Measurements from ENCODE around the gene GARRE1.
A peak's percentile ranks its signal among the peaks of the same experiment; 100 is the strongest.

GARRE1 gene

DNA sequence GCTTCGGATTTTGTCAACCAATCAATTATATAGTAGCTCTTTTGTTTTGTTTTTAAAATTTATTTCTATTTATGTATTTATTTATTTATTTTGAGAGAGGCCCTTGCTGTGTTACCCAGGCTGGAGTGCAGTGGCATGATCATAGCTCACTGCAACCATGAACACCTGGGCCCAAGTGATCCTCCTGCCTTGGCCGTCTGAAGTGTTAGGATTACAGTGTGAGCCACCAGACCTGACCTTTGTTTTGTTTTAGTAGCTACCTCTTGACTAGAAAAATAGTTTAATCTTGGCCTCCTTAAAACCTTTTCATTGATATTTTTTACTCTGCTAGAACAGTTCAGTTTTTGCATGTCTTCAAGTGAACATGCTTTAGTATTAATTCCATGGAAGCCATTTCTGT, 15.1 kb downstream of the GARRE1 start:
- TF ChIP-seq RAD21 (IDR thresholded peaks at IDR 0.05; ENCODE audit: low read depth), result no peak
- no peak for TF ChIP-seq TEAD4 (IDR thresholded peaks at IDR 0.05)
- no peak for TF ChIP-seq TCF12 (IDR thresholded peaks at IDR 0.05; ENCODE audit: low read depth)
- TF ChIP-seq, protein P1, sequence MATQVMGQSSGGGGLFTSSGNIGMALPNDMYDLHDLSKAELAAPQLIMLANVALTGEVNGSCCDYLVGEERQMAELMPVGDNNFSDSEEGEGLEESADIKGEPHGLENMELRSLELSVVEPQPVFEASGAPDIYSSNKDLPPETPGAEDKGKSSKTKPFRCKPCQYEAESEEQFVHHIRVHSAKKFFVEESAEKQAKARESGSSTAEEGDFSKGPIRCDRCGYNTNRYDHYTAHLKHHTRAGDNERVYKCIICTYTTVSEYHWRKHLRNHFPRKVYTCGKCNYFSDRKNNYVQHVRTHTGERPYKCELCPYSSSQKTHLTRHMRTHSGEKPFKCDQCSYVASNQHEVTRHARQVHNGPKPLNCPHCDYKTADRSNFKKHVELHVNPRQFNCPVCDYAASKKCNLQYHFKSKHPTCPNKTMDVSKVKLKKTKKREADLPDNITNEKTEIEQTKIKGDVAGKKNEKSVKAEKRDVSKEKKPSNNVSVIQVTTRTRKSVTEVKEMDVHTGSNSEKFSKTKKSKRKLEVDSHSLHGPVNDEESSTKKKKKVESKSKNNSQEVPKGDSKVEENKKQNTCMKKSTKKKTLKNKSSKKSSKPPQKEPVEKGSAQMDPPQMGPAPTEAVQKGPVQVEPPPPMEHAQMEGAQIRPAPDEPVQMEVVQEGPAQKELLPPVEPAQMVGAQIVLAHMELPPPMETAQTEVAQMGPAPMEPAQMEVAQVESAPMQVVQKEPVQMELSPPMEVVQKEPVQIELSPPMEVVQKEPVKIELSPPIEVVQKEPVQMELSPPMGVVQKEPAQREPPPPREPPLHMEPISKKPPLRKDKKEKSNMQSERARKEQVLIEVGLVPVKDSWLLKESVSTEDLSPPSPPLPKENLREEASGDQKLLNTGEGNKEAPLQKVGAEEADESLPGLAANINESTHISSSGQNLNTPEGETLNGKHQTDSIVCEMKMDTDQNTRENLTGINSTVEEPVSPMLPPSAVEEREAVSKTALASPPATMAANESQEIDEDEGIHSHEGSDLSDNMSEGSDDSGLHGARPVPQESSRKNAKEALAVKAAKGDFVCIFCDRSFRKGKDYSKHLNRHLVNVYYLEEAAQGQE (IDR thresholded peaks at IDR 0.05; ENCODE audit: low read depth), result no peak
- no peak for TF ChIP-seq YY1 (IDR thresholded peaks at IDR 0.05; ENCODE audit: low read depth)
- TF ChIP-seq CEBPB (IDR thresholded peaks at IDR 0.05), result no peak
- no peak for TF ChIP-seq NFIC (IDR thresholded peaks at IDR 0.05)
- no peak for TF ChIP-seq CREB1 (IDR thresholded peaks at IDR 0.05; ENCODE audit: low read depth)
- no peak for TF ChIP-seq ZBTB7A (IDR thresholded peaks at IDR 0.05; ENCODE audit: low read depth)
- no peak for TF ChIP-seq EP300 (IDR thresholded peaks at IDR 0.05; ENCODE audit: borderline replicate concordance)
- TF ChIP-seq, protein P2, sequence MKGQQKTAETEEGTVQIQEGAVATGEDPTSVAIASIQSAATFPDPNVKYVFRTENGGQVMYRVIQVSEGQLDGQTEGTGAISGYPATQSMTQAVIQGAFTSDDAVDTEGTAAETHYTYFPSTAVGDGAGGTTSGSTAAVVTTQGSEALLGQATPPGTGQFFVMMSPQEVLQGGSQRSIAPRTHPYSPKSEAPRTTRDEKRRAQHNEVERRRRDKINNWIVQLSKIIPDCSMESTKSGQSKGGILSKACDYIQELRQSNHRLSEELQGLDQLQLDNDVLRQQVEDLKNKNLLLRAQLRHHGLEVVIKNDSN (IDR thresholded peaks at IDR 0.05), result no peak

DNA sequence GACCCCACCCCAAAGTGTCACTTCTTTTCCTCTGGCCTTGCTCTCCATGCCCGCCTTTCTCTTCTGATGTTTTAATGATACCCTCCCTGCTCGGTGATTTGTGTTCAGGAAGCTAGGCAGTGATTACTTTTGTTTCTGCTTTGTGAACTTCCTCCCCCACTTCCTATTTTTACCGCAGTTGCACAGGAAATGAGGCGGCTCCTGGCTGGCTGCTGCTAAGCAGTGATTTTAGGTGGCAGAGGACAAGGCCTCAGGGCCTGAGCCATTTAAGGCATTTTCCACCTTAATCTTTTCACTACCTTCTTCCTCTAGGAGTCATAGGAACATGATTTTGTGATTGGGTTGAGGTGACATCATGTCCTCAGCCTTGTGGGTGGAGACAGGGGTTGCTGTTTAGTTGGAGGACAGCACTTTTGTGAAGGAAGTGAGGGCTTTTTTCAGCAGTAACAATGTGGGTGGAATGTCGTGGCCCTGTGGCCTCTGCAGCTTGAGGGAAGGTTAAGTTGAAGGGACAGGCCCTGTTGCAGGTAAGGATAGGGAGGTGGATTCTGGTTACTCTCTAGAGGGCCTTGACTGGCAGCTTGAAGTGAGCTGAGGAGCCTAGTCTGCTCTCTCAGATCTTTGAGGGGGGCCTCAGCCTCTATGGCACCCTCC, 15.7 kb downstream of the GARRE1 start:
- TF ChIP-seq EGR1 (IDR thresholded peaks at IDR 0.05), result no peak
- TF ChIP-seq, protein P3, sequence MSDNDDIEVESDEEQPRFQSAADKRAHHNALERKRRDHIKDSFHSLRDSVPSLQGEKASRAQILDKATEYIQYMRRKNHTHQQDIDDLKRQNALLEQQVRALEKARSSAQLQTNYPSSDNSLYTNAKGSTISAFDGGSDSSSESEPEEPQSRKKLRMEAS (IDR thresholded peaks at IDR 0.05), result peak; percentile 25; the same call in 1 of the 2 replicates

DNA sequence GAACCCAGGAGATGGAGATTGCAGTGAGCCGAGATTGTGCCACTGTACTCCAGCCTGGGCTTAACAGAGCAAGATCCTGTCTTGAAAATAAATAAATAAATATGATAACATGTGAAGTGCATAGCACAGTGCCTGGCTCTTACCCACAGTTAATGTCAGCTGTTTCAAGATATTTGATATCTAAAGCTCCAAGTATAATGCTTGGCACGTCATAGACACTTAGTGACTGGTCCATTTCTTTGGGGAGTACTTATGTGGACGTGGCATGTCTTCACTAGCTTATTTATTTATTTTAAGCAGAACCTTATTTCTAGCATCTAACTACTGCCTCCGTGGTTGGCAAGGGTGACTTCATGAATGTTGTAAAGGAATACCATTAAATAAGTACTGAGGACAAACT, 18.8 kb downstream of the GARRE1 start:
- no peak for TF ChIP-seq FOXM1 (IDR thresholded peaks at IDR 0.05; ENCODE audit: borderline replicate concordance, low read depth)
- TF ChIP-seq EP300 (IDR thresholded peaks at IDR 0.05; ENCODE audit: borderline replicate concordance), result no peak
- TF ChIP-seq, protein P2 (IDR thresholded peaks at IDR 0.05), result no peak
- no peak for TF ChIP-seq TAF1 (IDR thresholded peaks at IDR 0.05; ENCODE audit: low read depth)
- TF ChIP-seq YY1 (IDR thresholded peaks at IDR 0.05; ENCODE audit: low read depth), result no peak
- no peak for TF ChIP-seq ZBTB7A (IDR thresholded peaks at IDR 0.05; ENCODE audit: low read depth)
- TF ChIP-seq, protein P3 (IDR thresholded peaks at IDR 0.05), result no peak
- no peak for TF ChIP-seq CEBPB (IDR thresholded peaks at IDR 0.05)
- no peak for TF ChIP-seq NFIC (IDR thresholded peaks at IDR 0.05)
- TF ChIP-seq TEAD4 (IDR thresholded peaks at IDR 0.05), result no peak
- TF ChIP-seq RAD21 (IDR thresholded peaks at IDR 0.05; ENCODE audit: low read depth), result no peak
- TF ChIP-seq CREB1 (IDR thresholded peaks at IDR 0.05; ENCODE audit: low read depth), result no peak
- TF ChIP-seq, protein P1 (IDR thresholded peaks at IDR 0.05; ENCODE audit: low read depth), result no peak
- TF ChIP-seq TCF12 (IDR thresholded peaks at IDR 0.05; ENCODE audit: low read depth), result no peak
- no peak for TF ChIP-seq EGR1 (IDR thresholded peaks at IDR 0.05)

DNA sequence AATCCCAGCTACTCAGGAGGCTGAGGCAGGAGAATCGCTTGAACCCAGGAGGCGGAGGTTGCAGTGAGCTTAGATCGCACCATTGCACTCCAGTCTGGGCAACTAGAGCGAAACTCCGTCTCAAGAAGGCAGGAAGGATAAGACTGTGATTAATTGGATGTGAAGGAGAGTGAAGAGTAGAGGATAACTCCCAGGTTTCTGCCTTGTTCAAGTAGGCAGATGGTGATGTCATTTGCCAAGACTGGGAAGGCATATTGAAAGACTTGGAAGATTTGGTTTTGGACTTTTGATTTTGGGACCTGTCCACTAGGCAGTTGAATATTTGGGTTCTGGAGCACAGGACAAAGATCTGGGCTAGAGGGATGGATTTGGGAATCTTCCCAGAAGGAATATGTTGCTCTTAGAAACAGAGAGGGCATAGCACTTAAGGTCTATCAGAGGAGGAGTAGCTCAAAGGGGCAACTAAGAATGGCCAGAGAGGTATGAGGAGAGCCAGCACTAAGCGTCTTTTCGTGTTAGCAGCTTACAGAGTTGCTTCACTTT, 20.0 kb downstream of the GARRE1 start:
- TF ChIP-seq TEAD4 (IDR thresholded peaks at IDR 0.05) (no peak), NFIC (IDR thresholded peaks at IDR 0.05) (no peak), YY1 (IDR thresholded peaks at IDR 0.05; ENCODE audit: low read depth) (no peak)

DNA sequence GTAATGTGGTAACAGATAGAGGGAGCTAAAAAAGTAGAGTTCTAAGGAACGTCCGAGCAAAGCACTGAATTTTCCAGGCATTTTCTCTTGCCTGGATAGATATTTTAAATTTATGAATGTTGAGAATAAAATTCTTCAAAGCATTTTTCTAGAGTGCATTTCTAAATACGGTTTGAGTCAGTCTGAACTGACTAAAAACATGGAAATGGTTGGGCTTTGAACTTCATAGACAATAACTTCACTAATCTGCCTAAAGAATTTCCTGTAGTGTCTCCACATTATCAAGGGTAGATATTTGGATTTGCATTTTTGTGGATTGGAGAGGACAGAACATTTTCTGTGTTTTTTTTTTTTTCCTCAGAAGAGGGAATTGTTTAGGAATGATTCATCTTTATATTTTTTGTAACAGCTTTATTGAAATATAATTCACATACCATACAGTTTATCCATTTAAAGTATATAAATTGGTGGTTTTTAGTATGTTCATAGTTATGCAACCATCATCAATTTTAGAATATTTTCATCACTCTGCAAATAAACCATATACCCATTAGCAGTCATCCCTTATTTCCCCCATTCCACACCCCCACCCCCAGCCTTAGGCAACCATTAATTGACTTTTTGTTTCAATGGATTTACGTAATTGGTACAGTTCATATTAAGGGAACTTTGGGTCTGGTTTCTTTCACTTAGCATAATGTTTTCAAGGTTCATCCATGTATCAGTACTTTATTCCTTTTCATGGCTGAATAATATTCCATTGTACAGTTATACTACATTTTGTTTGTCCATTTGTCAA, 20.7 kb downstream of the GARRE1 start:
- TF ChIP-seq, protein P3 (IDR thresholded peaks at IDR 0.05), result no peak
- TF ChIP-seq TAF1 (IDR thresholded peaks at IDR 0.05; ENCODE audit: low read depth), result no peak
- TF ChIP-seq, protein P2 (IDR thresholded peaks at IDR 0.05), result no peak
- TF ChIP-seq CEBPB (IDR thresholded peaks at IDR 0.05), result no peak
- TF ChIP-seq CREB1 (IDR thresholded peaks at IDR 0.05; ENCODE audit: low read depth), result no peak
- TF ChIP-seq EP300 (IDR thresholded peaks at IDR 0.05; ENCODE audit: borderline replicate concordance), result no peak
- TF ChIP-seq YY1 (IDR thresholded peaks at IDR 0.05; ENCODE audit: low read depth), result no peak
- no peak for TF ChIP-seq FOXM1 (IDR thresholded peaks at IDR 0.05; ENCODE audit: borderline replicate concordance, low read depth)
- no peak for TF ChIP-seq ZBTB7A (IDR thresholded peaks at IDR 0.05; ENCODE audit: low read depth)
- no peak for TF ChIP-seq RAD21 (IDR thresholded peaks at IDR 0.05; ENCODE audit: low read depth)

All from Ishikawa (cell line).